Suprapubic skin (tissue), 4 donors: ENCODE data around the gene ANXA3.

ENCODE experiments used
- CTCF ChIP-seq, 2 donors: fragments of 200-600 bp in 1 of 2; fragments of 450-650 bp in 1 of 2; sonication (generic) in 1 of 2; IDR thresholded peaks; one replicate each; pipeline ENCODE4 v1.5.1; 2016 to 2019; ENCODE audit warnings: antibody characterized with exemption in 2 of 2, mild to moderate bottlenecking in 1 of 2, moderate library complexity in 1 of 2
- EP300 ChIP-seq: sonication (generic); formaldehyde crosslinking; IDR thresholded peaks from one replicate; pipeline ENCODE4 v1.6.1; 2017; ENCODE audit warnings: antibody characterized with exemption
- POLR2A ChIP-seq, 2 donors: fragments of 450-650 bp; IDR thresholded peaks; one replicate each; pipeline ENCODE4 v1.6.1; 2017; ENCODE audit warnings: antibody characterized with exemption in 2 of 2, mild to moderate bottlenecking in 2 of 2, moderate library complexity in 2 of 2
- POLR2AphosphoS5 ChIP-seq, 3 donors: sonication (generic); formaldehyde crosslinking; IDR thresholded peaks; one replicate each; pipeline ENCODE4 v1.6.1; 2017; ENCODE audit warnings: antibody characterized with exemption in 3 of 3

- no peak for TF ChIP-seq CTCF (IDR thresholded peaks at IDR 0.05)
- TF ChIP-seq POLR2A (IDR thresholded peaks at IDR 0.05) = no peak
- no peak for TF ChIP-seq EP300
- no peak for TF ChIP-seq POLR2AphosphoS5 (IDR thresholded peaks at IDR 0.05)
Measured at GRCh38 chr4:78629991-78630541, 78.5 kb downstream of the ANXA3 start.
